Natural killer cell (primary cell): ENCODE measurements around the gene DEFB125. TPM values are rescaled to one million over a fixed set of nuclear protein-coding genes. Genes with fewer than 3 reads are reported as not detected.

ENCODE experiments used
- ATAC-seq, 3 donors: fragments of 150-1000 bp in 2 of 3; fragments of 200-7000 bp in 1 of 3; cut with Tn5 transposase; 1 replicate in 1 of 3; 2 replicates in 2 of 3; pipeline ENCODE4 v1.10.0; 2021; ENCODE audit warnings: mild to moderate bottlenecking in 2 of 3, moderate library complexity in 2 of 3
- DNase-seq, 2 donors: peaks; one replicate each; pipeline versions ENCODE4 v3.0.0 to v3.0.0-alpha.2; 2013 to 2021; ENCODE audit warnings: mixed read lengths in 1 of 2
- H3K27ac ChIP-seq: one replicate; pipeline ENCODE4 v1.5.1; 2013; ENCODE audit warnings: mild to moderate bottlenecking, low read length
- H3K27me3 ChIP-seq: one replicate; pipeline ENCODE4 v1.6.1; 2013; ENCODE audit warnings: low read length; ENCODE audit not compliant: control insufficient read depth, insufficient read depth
- H3K36me3 ChIP-seq: one replicate; pipeline ENCODE4 v1.6.1; 2013; ENCODE audit warnings: low read length; ENCODE audit not compliant: control insufficient read depth, insufficient read depth
- H3K4me1 ChIP-seq: one replicate; pipeline ENCODE4 v1.6.1; 2013; ENCODE audit warnings: low read length; ENCODE audit not compliant: control insufficient read depth, insufficient read depth
- H3K4me3 ChIP-seq: one replicate; pipeline ENCODE4 v1.5.1; 2013; ENCODE audit warnings: low read length
- H3K9me3 ChIP-seq: one replicate; pipeline ENCODE4 v1.6.1; 2013; ENCODE audit warnings: low read length; ENCODE audit not compliant: control insufficient read depth, insufficient read depth
- H3K27ac Mint-ChIP-seq, 2 donors: one replicate each; pipeline ENCODE4 v1.8.0; 2022; ENCODE audit warnings: mild to moderate bottlenecking in 2 of 2, mixed read lengths in 2 of 2, moderate library complexity in 1 of 2
- H3K27me3 Mint-ChIP-seq, 2 donors: one replicate each; pipeline ENCODE4 v1.8.0; 2022; ENCODE audit warnings: low read depth in 2 of 2, mixed read lengths in 2 of 2
- H3K36me3 Mint-ChIP-seq: one replicate; pipeline ENCODE4 v1.8.0; 2022; ENCODE audit warnings: mixed read lengths
- H3K4me1 Mint-ChIP-seq, 2 donors: one replicate each; pipeline ENCODE4 v1.8.0; 2022; ENCODE audit warnings: mixed read lengths in 2 of 2
- H3K4me3 Mint-ChIP-seq: one replicate; pipeline ENCODE4 v1.8.0; 2022; ENCODE audit warnings: mild to moderate bottlenecking, moderate library complexity, mixed read lengths
- H3K9me3 Mint-ChIP-seq, 2 donors: one replicate each; pipeline ENCODE4 v1.8.0; 2022; ENCODE audit warnings: mixed read lengths in 2 of 2
- WGBS: methylation state at CpG from one replicate; pipeline ENCODE4 v1.1.7; 2013; ENCODE audit warnings: missing lambda C conversion rate; ENCODE audit not compliant: insufficient coverage; 5-methylcytosine and 5-hydroxymethylcytosine counted together
- intact Hi-C: fragments of 100-400 bp; cut with micrococcal nuclease; formaldehyde crosslinking; loops from one replicate; pipeline ENCODE4 v1.14.2; 2022
- total RNA-seq, 4 donors: library from RNA; stranded (reverse); fragments of 120-200 nt in 1 of 4; gene quantifications; one replicate each; pipeline versions ENCODE4 v1.2.3 to v1.2.4, GENCODE V29; 2013 to 2022
- TF ChIP-seq, protein P1 (sequence below): fragments of 200-600 bp; IDR thresholded peaks from one replicate; pipeline ENCODE4 v1.8.0; 2022; ENCODE audit warnings: antibody characterized with exemption

Gene DEFB125
- total RNA-seq, 3 donors from 2014 or later (not counting 1 experiment from before 2014, with no cell fraction given) = not detected

DNA sequence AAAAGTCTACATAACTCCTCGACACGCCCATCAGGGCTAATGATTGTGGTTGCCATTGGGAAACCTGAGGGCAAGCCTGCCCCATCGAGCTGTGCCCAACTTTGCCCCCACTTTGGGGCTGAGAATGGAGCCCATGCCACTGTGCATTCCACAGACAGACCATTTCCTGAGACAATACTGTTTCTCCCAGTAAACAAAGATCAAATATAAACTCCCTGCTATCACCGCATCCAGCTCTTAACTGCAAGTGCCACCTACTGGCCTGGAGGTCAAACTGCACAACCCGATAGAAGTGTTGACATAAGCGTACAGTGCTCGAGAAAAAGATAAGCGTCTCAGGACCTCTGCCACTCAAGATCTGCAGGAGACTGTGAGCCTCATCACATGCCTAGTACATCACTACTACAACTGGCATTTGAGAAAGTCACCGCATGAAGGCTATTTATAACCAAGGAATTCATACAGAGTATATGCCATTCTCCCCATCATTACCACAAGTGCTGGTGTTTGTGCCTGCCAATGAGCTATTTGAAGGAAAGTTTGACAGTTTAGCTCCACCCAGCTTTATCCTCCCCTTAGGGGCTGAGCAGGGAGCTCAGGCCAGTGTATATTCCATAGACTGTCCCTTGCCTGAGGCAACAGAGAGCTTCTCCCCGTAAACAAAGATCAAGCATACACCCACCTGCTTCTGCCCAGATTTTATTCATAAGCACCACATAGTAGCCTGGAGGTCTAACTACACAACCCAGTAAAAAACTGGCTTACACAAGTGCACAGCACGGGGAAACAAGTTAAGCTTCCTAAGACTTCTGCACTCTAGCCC lies 50.4 kb downstream of the DEFB125 start:
- H3K9me3 Mint-ChIP-seq = peaks cover 0 to 2% of the 10 kb centered on the region in 2 donors
- peaks cover 23 to 31% of the 10 kb centered on the region in 2 donors for H3K27me3 Mint-ChIP-seq
- H3K4me1 Mint-ChIP-seq = no peaks in the 10 kb centered on the region
- peaks cover 6% of the 10 kb centered on the region for H3K9me3 ChIP-seq
- H3K4me3 ChIP-seq = no peak overlapping the region
- DNase-seq = peak in 1 of 2 donors; percentile 4
- 88% methylated on average over 11 of the region's 11 CpGs for WGBS
- TF ChIP-seq, protein P1, sequence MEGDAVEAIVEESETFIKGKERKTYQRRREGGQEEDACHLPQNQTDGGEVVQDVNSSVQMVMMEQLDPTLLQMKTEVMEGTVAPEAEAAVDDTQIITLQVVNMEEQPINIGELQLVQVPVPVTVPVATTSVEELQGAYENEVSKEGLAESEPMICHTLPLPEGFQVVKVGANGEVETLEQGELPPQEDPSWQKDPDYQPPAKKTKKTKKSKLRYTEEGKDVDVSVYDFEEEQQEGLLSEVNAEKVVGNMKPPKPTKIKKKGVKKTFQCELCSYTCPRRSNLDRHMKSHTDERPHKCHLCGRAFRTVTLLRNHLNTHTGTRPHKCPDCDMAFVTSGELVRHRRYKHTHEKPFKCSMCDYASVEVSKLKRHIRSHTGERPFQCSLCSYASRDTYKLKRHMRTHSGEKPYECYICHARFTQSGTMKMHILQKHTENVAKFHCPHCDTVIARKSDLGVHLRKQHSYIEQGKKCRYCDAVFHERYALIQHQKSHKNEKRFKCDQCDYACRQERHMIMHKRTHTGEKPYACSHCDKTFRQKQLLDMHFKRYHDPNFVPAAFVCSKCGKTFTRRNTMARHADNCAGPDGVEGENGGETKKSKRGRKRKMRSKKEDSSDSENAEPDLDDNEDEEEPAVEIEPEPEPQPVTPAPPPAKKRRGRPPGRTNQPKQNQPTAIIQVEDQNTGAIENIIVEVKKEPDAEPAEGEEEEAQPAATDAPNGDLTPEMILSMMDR = no peak
- no peak overlapping the region for H3K27ac Mint-ChIP-seq
- H3K4me1 ChIP-seq = no peaks in the 10 kb centered on the region
- H3K36me3 Mint-ChIP-seq = no peaks in the 10 kb centered on the region
- intact Hi-C loops = no loop called here
- no peaks in the 10 kb centered on the region for H3K36me3 ChIP-seq
- no peak overlapping the region for H3K4me3 Mint-ChIP-seq
- no peak for ATAC-seq
- H3K27ac ChIP-seq = no peak overlapping the region
- H3K27me3 ChIP-seq = peaks cover 12% of the 10 kb centered on the region

DNA sequence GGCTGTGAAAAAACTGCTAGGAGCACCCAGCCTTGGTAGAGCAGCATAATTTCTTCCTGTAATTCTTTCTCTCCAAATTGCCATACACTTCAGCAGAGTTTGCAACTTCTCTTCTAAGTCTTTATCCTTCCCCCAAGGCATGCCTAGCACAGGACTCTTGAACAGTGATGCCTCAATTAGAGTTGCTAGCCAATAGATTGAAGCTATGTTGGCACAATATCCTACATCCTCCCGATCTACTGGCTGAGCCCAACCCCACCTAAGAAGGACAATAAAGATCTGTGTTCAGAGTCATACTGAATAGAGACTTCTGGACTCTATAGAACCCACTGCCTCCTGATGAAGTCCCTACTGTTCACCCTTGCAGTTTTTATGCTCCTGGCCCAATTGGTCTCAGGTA lies 54.8 kb downstream of the DEFB125 start, which contains the start of gene DEFB126:
Gene DEFB126 (plus strand): TSS at position 301 of the 400 bp plus-strand sequence. CDS start 39 bp downstream, at position 340.
- no peak within 1 kb of the TSS for H3K4me3 Mint-ChIP-seq
- H3K36me3 Mint-ChIP-seq = no peaks in the 10 kb centered on the region
- no peak for ATAC-seq
- Histone ChIP-seq H3K27me3 (peaks cover 12% of the 10 kb centered on the region), H3K9me3 (peaks cover 6% of the 10 kb centered on the region), H3K27ac (no peak within 1 kb of the TSS), H3K36me3 (no peaks in the 10 kb centered on the region), H3K4me3 (no peak within 1 kb of the TSS), H3K4me1 (no peaks in the 10 kb centered on the region)
- no peak within 1 kb of the TSS for H3K27ac Mint-ChIP-seq
- 89% methylated on average over 1 of the region's 1 CpG for WGBS
- TF ChIP-seq, protein P1 = no peak
- H3K9me3 Mint-ChIP-seq = peaks cover 0 to 2% of the 10 kb centered on the region in 2 donors
- intact Hi-C loops = no loop called here
- DNase-seq = no peak
- H3K27me3 Mint-ChIP-seq = peaks cover 33 to 51% of the 10 kb centered on the region in 2 donors
- H3K4me1 Mint-ChIP-seq = no peaks in the 10 kb centered on the region

DNA sequence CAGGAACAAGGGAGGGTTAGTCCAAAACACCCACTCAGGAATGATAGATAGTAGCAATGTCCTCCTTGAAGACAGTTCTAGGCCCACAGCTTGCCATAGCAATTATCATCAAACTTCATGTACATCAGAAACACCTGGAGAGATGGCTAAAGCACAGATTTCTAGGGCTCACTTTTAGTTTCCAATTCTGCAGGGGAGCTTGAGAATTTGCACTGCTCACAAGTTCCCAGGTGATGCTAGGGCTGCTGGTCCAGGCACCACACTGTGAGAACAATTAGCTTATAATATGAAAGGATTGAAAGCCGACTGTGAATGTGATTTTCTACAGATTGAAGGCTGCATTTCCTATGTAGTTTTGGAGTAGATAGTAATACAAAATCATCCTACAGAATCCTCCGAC lies 58.4 kb downstream of the DEFB125 start:
- Histone ChIP-seq H3K9me3 (no peaks in the 10 kb centered on the region), H3K36me3 (no peaks in the 10 kb centered on the region), H3K4me3 (no peak overlapping the region), H3K27ac (no peak overlapping the region), H3K27me3 (peaks cover 9% of the 10 kb centered on the region), H3K4me1 (no peaks in the 10 kb centered on the region)
- Mint-ChIP-seq H3K4me1 (no peaks in the 10 kb centered on the region), H3K4me3 (no peak overlapping the region), H3K27ac (no peak overlapping the region), H3K9me3 (no peaks in the 10 kb centered on the region), H3K27me3 (peaks cover 22 to 37% of the 10 kb centered on the region in 2 donors), H3K36me3 (no peaks in the 10 kb centered on the region)
- TF ChIP-seq, protein P1 = no peak
- DNase-seq = no peak
- ATAC-seq = no peak
- no CpG with 5 or more reads among the region's 2 CpGs for WGBS
- intact Hi-C loops = no loop called here

Other genes with a start within 250 kb of the DEFB125 start
- not detected for gene DEFB126, start 54.9 kb downstream of the DEFB125 start, total RNA-seq
- gene DEFB127, start 69.8 kb downstream of the DEFB125 start, total RNA-seq = not detected
- not detected for gene DEFB128, start 102.0 kb downstream of the DEFB125 start, total RNA-seq
- gene DEFB129, start 139.6 kb downstream of the DEFB125 start, total RNA-seq = not detected
- not detected for gene DEFB132, start 170.1 kb downstream of the DEFB125 start, total RNA-seq
- 1 to 10 TPM; 3.8 to 4.3 (median 4.1) TPM for gene C20orf96, start 203.1 kb downstream of the DEFB125 start, total RNA-seq
- 10 to 100 TPM; 19.2 to 24.0 (median 20.6) TPM for gene ZCCHC3, start 209.9 kb downstream of the DEFB125 start, total RNA-seq
- gene SOX12, start 237.9 kb downstream of the DEFB125 start, total RNA-seq = 1 to 10 TPM; 2.3 to 4.6 (median 2.9) TPM